K562 (cell line): ENCODE data around the gene OPA1. TPM values are rescaled to one million over a fixed set of nuclear protein-coding genes. Genes with fewer than 3 reads are reported as not detected.

Source experiments
- BACH1 ChIP-seq: fragments of 200-800 bp; sonication (Bioruptor generic); IDR thresholded peaks from 2 replicates; pipeline ENCODE4 v1.6.1; 2016; ENCODE audit warnings: missing genetic modification characterization, missing compliant biosample characterization
- MCM7 ChIP-seq, 2 experiments: fragments of 450-650 bp; IDR thresholded peaks; 2 replicates each; pipeline ENCODE4 v1.6.1; 2016 to 2018
- MEF2A ChIP-seq: IDR thresholded peaks from 2 replicates; pipeline ENCODE4 v1.6.1; 2011; ENCODE audit warnings: low read depth, mild to moderate bottlenecking, low read length, moderate library complexity; ENCODE audit not compliant: control insufficient read depth
- MYC ChIP-seq, 2 experiments: fragments of 250-450 bp in 1 of 2; sonication (Bioruptor Pico) in 1 of 2; IDR thresholded peaks; 2 replicates each; pipeline versions ENCODE4 v1.5.1 to v1.6.1; 2012 to 2021; ENCODE audit warnings: low read depth in 2 of 2, borderline replicate concordance in 1 of 2, improper control_type of control experiment in 1 of 2, low read length in 1 of 2, mild to moderate bottlenecking in 1 of 2, moderate library complexity in 1 of 2
- NRF1 ChIP-seq, 2 experiments: fragments of 450-650 bp; IDR thresholded peaks in 1 of 2; conservative IDR thresholded peaks in 1 of 2; 2 replicates each; pipeline ENCODE4 v1.6.1; 2014; ENCODE audit warnings: mild to moderate bottlenecking in 2 of 2
- POLR2AphosphoS5 ChIP-seq: IDR thresholded peaks from 2 replicates; pipeline ENCODE4 v1.6.1; 2011; ENCODE audit warnings: mild to moderate bottlenecking, low read depth, low read length, moderate library complexity; ENCODE audit not compliant: control insufficient read depth, insufficient read depth
- SAFB ChIP-seq: fragments of 200-400 bp; formaldehyde crosslinking; IDR thresholded peaks from 2 replicates; pipeline ENCODE4 v1.6.1; 2017; ENCODE audit warnings: low read depth, low read length, borderline replicate concordance
- SIX5 ChIP-seq, 2 experiments: IDR thresholded peaks; 2 replicates each; pipeline ENCODE4 v1.6.1; 2011; ENCODE audit warnings: low read length in 2 of 2, borderline replicate concordance in 1 of 2, low read depth in 1 of 2, mild to moderate bottlenecking in 1 of 2, moderate library complexity in 1 of 2; ENCODE audit not compliant: insufficient read depth in 1 of 2
- SMARCA5 ChIP-seq: fragments of 450-650 bp; IDR thresholded peaks from 2 replicates; pipeline ENCODE4 v1.6.1; 2016
- TAF9B ChIP-seq: fragments of 450-650 bp; IDR thresholded peaks from 2 replicates; pipeline ENCODE4 v1.6.1; 2018; ENCODE audit warnings: mild to moderate bottlenecking; ENCODE audit not compliant: partially characterized antibody
- TCF7 ChIP-seq: sonication (generic); IDR thresholded peaks from 2 replicates; pipeline ENCODE4 v1.6.1; 2016; ENCODE audit warnings: antibody characterized with exemption, borderline replicate concordance
- ZBTB40 ChIP-seq, 2 experiments: fragments of 450-650 bp in 1 of 2; sonication (generic) in 1 of 2; formaldehyde crosslinking in 1 of 2; IDR thresholded peaks; 2 replicates each; pipeline versions ENCODE4 v1.7.1 to v1.9.0; 2016 to 2022; ENCODE audit warnings: inconsistent platforms in 1 of 2, mild to moderate bottlenecking in 1 of 2, missing genetic modification reagents in 1 of 2
- ZNF23 ChIP-seq: fragments of 250-450 bp; sonication (Bioruptor Pico); IDR thresholded peaks from 2 replicates; pipeline ENCODE4 v1.4.0; 2020; ENCODE audit warnings: mild to moderate bottlenecking
- ZNF639 ChIP-seq, 2 experiments: fragments of 200-800 bp in 1 of 2; sonication (Bioruptor generic) in 1 of 2; sonication (generic) in 1 of 2; formaldehyde crosslinking in 1 of 2; IDR thresholded peaks in 1 of 2; conservative IDR thresholded peaks in 1 of 2; 2 replicates each; pipeline versions ENCODE4 v1.5.0 to v1.6.1; 2016 to 2020; ENCODE audit warnings: missing compliant biosample characterization in 1 of 2, missing genetic modification characterization in 1 of 2, missing genetic modification reagents in 1 of 2
- ZNF785 ChIP-seq: fragments of 250-450 bp; sonication (Bioruptor Pico); IDR thresholded peaks from 2 replicates; pipeline ENCODE4 v1.4.0; 2020; ENCODE audit warnings: mild to moderate bottlenecking
- ZNF830 ChIP-seq: fragments of 250-450 bp; sonication (Bioruptor Pico); IDR thresholded peaks from 2 replicates; pipeline ENCODE4 v1.5.0; 2021; ENCODE audit warnings: mild to moderate bottlenecking
- polyA plus RNA-seq, 8 experiments: library from polyadenylated mRNA; depleted of rRNA in 4 of 8; stranded (reverse) in 5 of 8; unstranded in 3 of 8; fragments of >200 nt; fragmentation: Nextera tagmentation in 2 of 8; fragmentation: Illumina TruSeq in 1 of 8; extraction: Ambion mirVana in 2 of 8; extraction: Trizol in 1 of 8; gene quantifications; 2 replicates each; pipeline versions ENCODE4 v1.2.1 to v1.2.3, GENCODE V29; 2011 to 2014; ENCODE audit warnings: inconsistent platforms in 1 of 8, missing spikeins in 1 of 8
- total RNA-seq, 7 experiments: library from RNA; depleted of rRNA in 6 of 7; stranded (reverse); fragments of >200 nt in 6 of 7; fragmentation: Illumina TruSeq in 2 of 7; extraction: Trizol in 2 of 7; gene quantifications; 2 replicates each; pipeline versions ENCODE4 v1.2.1 to v1.2.3, GENCODE V29; 2011 to 2021; ENCODE audit warnings: low replicate concordance in 1 of 7

Gene OPA1
- total and polyA plus RNA-seq, 9 of the 15 experiments (the other 6 are each of a cell fraction or from before 2014, with no cell fraction given) = 19.7 to 127 (median 94.7) TPM

DNA sequence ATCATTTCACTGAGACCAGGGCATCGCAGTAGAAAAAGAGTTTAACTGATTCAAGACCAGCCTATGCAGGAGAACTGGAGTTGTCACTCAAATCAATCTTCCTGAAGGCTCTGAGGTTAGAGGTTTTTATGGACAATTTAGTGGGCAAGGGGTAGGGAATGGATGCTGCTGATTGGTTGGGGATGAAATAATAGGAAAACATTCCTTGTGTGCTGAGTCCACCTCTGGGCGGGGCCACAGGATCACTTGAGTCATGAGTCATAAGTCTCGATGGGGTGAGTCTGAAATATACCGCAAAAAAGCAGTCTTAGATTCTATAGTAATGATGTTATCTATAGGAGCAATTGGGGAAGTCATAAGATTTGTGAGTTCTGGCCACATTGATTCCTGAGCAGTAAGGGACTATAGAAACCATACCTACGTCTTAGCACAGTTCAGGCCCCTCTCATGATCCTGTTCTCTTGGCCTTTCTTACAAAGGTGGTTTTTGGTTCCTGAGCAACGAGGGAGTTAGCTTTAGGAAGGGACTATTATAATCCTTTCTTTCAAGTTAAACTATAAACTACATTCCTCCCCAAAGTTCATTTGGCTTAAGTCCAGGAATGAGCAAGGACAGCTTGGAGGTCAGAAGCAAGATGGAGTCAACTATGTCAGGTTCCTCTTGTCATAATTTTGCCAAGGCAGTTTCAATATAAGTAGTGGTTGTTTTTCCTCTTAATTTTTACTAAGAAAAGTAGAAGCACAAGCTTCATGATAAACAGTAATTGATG is 2.7 kb upstream of the OPA1 start (continued):
- TF ChIP-seq ZBTB40 (IDR thresholded peaks at IDR 0.05) (peak; percentile 23; the same call in 1 of the 2 replicates), ZBTB40 (CRISPR knock-in tag; IDR thresholded peaks at IDR 0.05) (no peak), ZNF23 (peak; percentile 87), SMARCA5 (no peak), ZNF639 (CRISPR knock-in tag; conservative IDR thresholded peaks at IDR 0.05 in 1 of 2, IDR thresholded peaks at IDR 0.05 in 1 of 2) (peak in 1 of 2 experiments; percentile 86; a peak in 2 of 4 replicates), BACH1 (tag) (peak; percentile 94), TAF9B (no peak), POLR2AphosphoS5 (no peak), ZNF830 (CRISPR knock-in tag) (no peak), MYC (IDR thresholded peaks at IDR 0.05; ENCODE audit: low read depth, low read length) (no peak), MYC (CRISPR knock-in tag; IDR thresholded peaks at IDR 0.05; ENCODE audit: borderline replicate concordance, low read depth) (no peak), MEF2A (no peak), ZNF785 (no peak), SIX5 (IDR thresholded peaks at IDR 0.05; ENCODE audit: borderline replicate concordance in 1 of 2, insufficient read depth in 1 of 2, low read depth in 1 of 2, low read length in 2 of 2) (no peak), NRF1 (conservative IDR thresholded peaks at IDR 0.05 in 1 of 2, IDR thresholded peaks at IDR 0.05 in 1 of 2) (peak; percentile 19 to 40; a peak in 2 of 4 replicates), MCM7 (IDR thresholded peaks at IDR 0.05) (no peak), TCF7 (no peak), SAFB (no peak)
